ENCODE results near the gene HTD2. TPM values are rescaled to one million over a fixed set of nuclear protein-coding genes. Genes with fewer than 3 reads are reported as not detected.

The HTD2 gene
- total and polyA plus RNA-seq, 2 of the 4 experiments (the other 2 are of a cell fraction): 6.4 to 13.3 TPM

- Histone ChIP-seq H3K9me3 (ENCODE audit: control insufficient read depth, insufficient read depth, low read length) (no peaks in the 10 kb centered on the region), H3K14ac (replicated peaks; ENCODE audit: low read depth, low read length) (no peak overlapping the region), H4K8ac (ENCODE audit: low read depth in 2 of 2, low read length in 2 of 2) (no peak overlapping the region), H2AK9ac (replicated peaks; ENCODE audit: low read depth, low read length, poor library complexity) (no peak overlapping the region), H3K9me1 (ENCODE audit: insufficient read depth, low read length) (peaks cover 23% of the 10 kb centered on the region), H3K9ac (ENCODE audit: low read depth, low read length) (no peak overlapping the region), H3K27ac (ENCODE audit: insufficient read depth, low read length) (no peak overlapping the region), H3K36me3 (ENCODE audit: control insufficient read depth, insufficient read depth, low read length) (peaks cover 4% of the 10 kb centered on the region; the same call in 1 of the 2 replicates), H3K18ac (ENCODE audit: low read depth, low read length) (no peak overlapping the region), H2BK15ac (ENCODE audit: low read depth, low read length) (no peak overlapping the region), H2BK120ac (ENCODE audit: low read depth, low read length) (no peak overlapping the region), H3K4me2 (ENCODE audit: low read depth, low read length) (no peak overlapping the region), H3K27me3 (ENCODE audit: control insufficient read depth, insufficient read depth, low read length) (no peaks in the 10 kb centered on the region), H3K4ac (ENCODE audit: low read depth, low read length) (no peak overlapping the region), H3K79me1 (ENCODE audit: low read depth in 1 of 2, low read length in 2 of 2) (peaks cover 23 to 74% of the 10 kb centered on the region in 2 experiments), H2BK20ac (ENCODE audit: low read depth, low read length) (no peak overlapping the region), H3K56ac (ENCODE audit: extremely low read depth, insufficient read depth, low read length) (no peak overlapping the region), H2AK5ac (ENCODE audit: low read depth, low read length) (no peak overlapping the region), H2BK5ac (ENCODE audit: low read depth, low read length, poor library complexity, severe bottlenecking) (no peak overlapping the region), H3K4me1 (ENCODE audit: control insufficient read depth, insufficient read depth, low read length) (peaks cover 18% of the 10 kb centered on the region), H3K23ac (ENCODE audit: low read depth, low read length) (no peak overlapping the region), H4K91ac (ENCODE audit: insufficient read depth, low read depth, low read length) (no peak overlapping the region), H2AFZ (replicated peaks; ENCODE audit: low read length, poor library complexity) (no peak overlapping the region), H3K4me3 (ENCODE audit: insufficient read depth, low read depth, low read length) (no peak overlapping the region), H4K20me1 (ENCODE audit: insufficient read depth, low read length) (peaks cover 24% of the 10 kb centered on the region; the same call in 1 of the 2 replicates), H4K5ac (ENCODE audit: low read depth, low read length) (no peak overlapping the region)
- no TSS peak for BruUV-seq (replicated peaks)
- 100% methylated on average over 2 of the region's 8 CpGs; no CpG with 5 or more reads in 1 of the 2 experiments for WGBS, 2 experiments (ENCODE audit: extremely low coverage in 2 of 2, insufficient read length in 1 of 2)
- dilution Hi-C loops (cut with HindIII; ENCODE audit: low sequenced_read_pairs, unreplicated experiment): no loop called here
- intact Hi-C loops (cut with micrococcal nuclease): no loop called here
- no peak for DNase-seq
- ChIA-PET POLR2A (ENCODE audit: unreplicated experiment) (no interaction called here), CTCF (no interaction called here)
- no peak for ATAC-seq (ENCODE audit: low read depth)
- TF ChIP-seq BHLHE40 (IDR thresholded peaks at IDR 0.05; ENCODE audit: low read depth, low read length): no peak
- TF ChIP-seq SMC3 (IDR thresholded peaks at IDR 0.05; ENCODE audit: low read depth, low read length): no peak
- TF ChIP-seq POLR2A (IDR thresholded peaks at IDR 0.05; ENCODE audit: low read depth, low read length): no peak
- no peak for TF ChIP-seq RAD21 (IDR thresholded peaks at IDR 0.05; ENCODE audit: low read length)
- no peak for TF ChIP-seq CHD1 (IDR thresholded peaks at IDR 0.05; ENCODE audit: low read depth, low read length)
- TF ChIP-seq MXI1 (IDR thresholded peaks at IDR 0.05; ENCODE audit: borderline replicate concordance, low read depth, low read length): no peak
- TF ChIP-seq NFE2L2 (IDR thresholded peaks at IDR 0.05; ENCODE audit: low read depth, low read length): no peak
- TF ChIP-seq ELK1 (IDR thresholded peaks at IDR 0.05; ENCODE audit: borderline replicate concordance, low read depth, low read length): no peak
- TF ChIP-seq RFX5 (IDR thresholded peaks at IDR 0.05; ENCODE audit: low read depth, low read length): no peak
- no peak for TF ChIP-seq MAZ (IDR thresholded peaks at IDR 0.05; ENCODE audit: borderline replicate concordance, low read depth, low read length)
- no peak for TF ChIP-seq RCOR1 (IDR thresholded peaks at IDR 0.05; ENCODE audit: insufficient replicate concordance, low read length)
- in situ Hi-C loops (cut with MboI; ENCODE audit: low sequenced_read_pairs): no loop called here
Measured at GRCh38 chr3:58355179-58355578, 48.9 kb downstream of the HTD2 start.

Data from IMR-90 (cell line).